Muscle layer of duodenum (tissue), 2 donors: Measurements from ENCODE around the gene RORC.

Source experiments
- H3K27ac ChIP-seq: one replicate; pipeline ENCODE4 v1.7.0; 2013; ENCODE audit warnings: mild to moderate bottlenecking, low read length
- H3K27me3 ChIP-seq: one replicate; pipeline ENCODE4 v1.7.0; 2013; ENCODE audit warnings: low read depth, mild to moderate bottlenecking, control low read depth, low read length
- H3K36me3 ChIP-seq, 2 donors: one replicate each; pipeline ENCODE4 v1.7.0; 2013; ENCODE audit warnings: low read length in 2 of 2, control low read depth in 1 of 2, mild to moderate bottlenecking in 1 of 2; ENCODE audit not compliant: insufficient read depth in 2 of 2, control insufficient read depth in 1 of 2
- H3K4me1 ChIP-seq, 2 donors: one replicate each; pipeline ENCODE4 v1.7.0; 2013; ENCODE audit warnings: low read length in 2 of 2, mild to moderate bottlenecking in 2 of 2, control low read depth in 1 of 2, moderate library complexity in 1 of 2; ENCODE audit not compliant: insufficient read depth in 2 of 2, control insufficient read depth in 1 of 2
- H3K4me3 ChIP-seq, 2 donors: one replicate each; pipeline ENCODE4 v1.7.0; 2013; ENCODE audit warnings: low read length in 2 of 2, low read depth in 1 of 2, mild to moderate bottlenecking in 1 of 2
- H3K9me3 ChIP-seq, 2 donors: one replicate each; pipeline ENCODE4 v1.7.0; 2013; ENCODE audit warnings: low read length in 2 of 2, control low read depth in 1 of 2, mild to moderate bottlenecking in 1 of 2; ENCODE audit not compliant: control insufficient read depth in 1 of 2
- donor health status: healthy.

The RORC gene

DNA sequence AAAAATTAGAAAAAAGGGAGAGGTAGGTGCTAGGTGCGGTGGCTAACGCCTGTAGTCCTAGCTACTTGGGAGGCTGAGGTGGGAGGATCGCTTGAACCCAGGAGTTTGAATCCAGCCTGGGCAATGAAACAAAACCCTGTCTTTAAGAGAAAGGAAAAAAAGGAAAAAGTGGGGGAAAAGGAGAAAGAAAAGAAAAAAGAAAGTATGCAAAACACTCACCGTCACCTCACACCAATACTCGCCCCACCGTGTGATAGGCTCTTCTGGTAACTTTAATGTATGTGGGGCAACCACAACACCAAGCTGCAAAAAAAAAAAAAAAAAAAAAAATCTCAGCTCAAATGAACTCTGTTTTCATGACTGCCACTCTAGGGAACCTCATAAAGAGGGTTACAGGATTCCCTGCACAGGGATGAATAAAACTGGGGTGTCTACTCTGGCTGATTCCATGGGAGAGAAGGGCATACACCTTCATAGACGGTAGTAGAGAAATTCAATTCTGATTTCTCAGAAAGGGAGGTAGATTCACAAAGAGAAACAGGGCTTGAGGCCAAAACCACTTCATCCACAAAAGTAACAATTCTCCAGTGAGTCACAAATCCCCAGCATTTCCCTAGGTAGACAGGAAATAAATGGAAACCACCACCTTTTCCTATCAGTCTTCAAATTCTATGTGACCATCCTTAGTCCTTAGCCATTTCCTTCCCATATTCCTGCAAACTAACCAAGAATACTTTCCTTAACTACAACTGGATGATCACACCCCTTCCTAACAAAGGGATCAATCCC, 70.8 kb downstream of the RORC start:
- Histone ChIP-seq H3K9me3 (no peaks in the 10 kb centered on the region), H3K4me3 (no peak overlapping the region), H3K27ac (no peak overlapping the region), H3K36me3 (peaks cover 30 to 41% of the 10 kb centered on the region in 2 donors), H3K4me1 (peaks cover 6 to 14% of the 10 kb centered on the region in 2 donors), H3K27me3 (no peaks in the 10 kb centered on the region)

DNA sequence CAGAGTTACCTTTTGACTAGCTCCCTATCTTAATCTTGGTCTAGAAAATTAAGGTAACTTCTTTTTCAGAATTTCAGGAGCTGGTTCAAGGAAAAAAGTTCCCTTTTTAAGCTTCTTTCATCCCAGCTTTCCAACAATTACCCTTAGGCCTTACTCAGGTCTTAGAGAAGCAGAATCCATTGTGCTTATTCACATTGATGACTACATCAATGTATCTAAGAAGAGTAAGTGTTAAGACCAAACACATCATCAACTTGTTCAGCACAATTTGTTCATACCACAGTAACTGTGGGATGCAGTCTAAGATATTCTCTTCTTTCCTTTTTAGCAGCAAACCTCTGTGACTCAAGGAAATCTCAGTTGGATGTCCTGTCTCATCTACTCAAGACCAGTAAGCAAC, 72.4 kb downstream of the RORC start:
- Histone ChIP-seq H3K4me1 (peaks cover 4 to 11% of the 10 kb centered on the region in 2 donors), H3K36me3 (peaks cover 30 to 41% of the 10 kb centered on the region in 2 donors), H3K27me3 (no peaks in the 10 kb centered on the region), H3K27ac (no peak overlapping the region), H3K9me3 (no peaks in the 10 kb centered on the region), H3K4me3 (no peak overlapping the region)

DNA sequence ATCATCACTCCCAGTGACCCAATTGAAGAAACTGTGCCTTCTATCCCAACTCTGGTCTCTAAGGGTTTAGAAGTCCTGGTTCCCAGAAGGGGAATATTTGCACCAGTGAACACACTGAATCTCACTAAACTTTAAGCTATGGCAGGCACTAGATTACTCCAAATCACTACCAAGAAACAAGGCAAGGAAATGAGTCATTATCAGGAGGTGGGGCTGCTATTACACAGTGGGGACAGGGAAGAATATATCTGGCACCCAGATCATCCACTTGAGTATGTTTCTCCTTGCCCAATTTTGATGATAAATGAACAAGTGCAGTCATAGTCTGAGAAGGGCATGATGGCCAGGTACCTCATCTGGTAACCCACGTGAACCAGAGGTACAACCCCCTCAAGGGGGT, 75.3 kb downstream of the RORC start:
- H3K4me1 ChIP-seq: no peaks in the 10 kb centered on the region
- no peaks in the 10 kb centered on the region for H3K27me3 ChIP-seq
- H3K27ac ChIP-seq: no peak overlapping the region

More for the DNA sequence above, 75.3 kb downstream of the RORC start:
- Histone ChIP-seq H3K36me3 (peaks cover 22 to 35% of the 10 kb centered on the region in 2 donors), H3K4me3 (no peak overlapping the region), H3K9me3 (no peaks in the 10 kb centered on the region)
